SKM-1 treated with dmso at 0.1 percent for 144 hours (cell line): ENCODE results near the gene SERPINB1.
"Not testable (repeated sequence)": the region's sequence is repeated elsewhere in the genome, so short reads cannot be mapped to it uniquely, and the experiment has no call there.

Source experiments
- DNase-seq: peaks from one replicate; lab custom pipeline; 2025; ENCODE audit not compliant: unreplicated experiment; lab: John Stamatoyannopoulos, UW

SERPINB1 gene

DNA sequence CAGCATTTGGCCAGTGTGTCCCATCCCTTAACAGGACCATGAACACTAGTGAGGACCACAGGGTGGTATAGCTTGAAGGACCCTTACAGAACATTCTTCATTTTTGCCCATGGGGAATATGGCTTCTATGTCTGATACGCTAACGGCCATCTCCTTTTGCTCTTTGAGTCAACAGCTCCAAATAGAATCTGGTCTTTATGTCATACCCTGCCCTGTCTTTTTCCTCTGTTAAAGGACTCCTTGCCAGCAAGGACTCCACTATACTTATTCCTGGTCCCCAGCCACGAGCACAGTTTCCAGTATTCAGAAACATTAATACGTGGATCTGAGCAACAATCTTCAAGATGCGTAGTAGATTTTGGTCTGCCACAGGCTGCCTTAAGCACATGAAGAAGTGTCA is 22.5 kb downstream of the SERPINB1 start:
- DNase-seq: no peak

- no peak for DNase-seq
These were observed 23.1 kb downstream of the SERPINB1 start for GRCh38 chr6:2818593-2818992.

DNA sequence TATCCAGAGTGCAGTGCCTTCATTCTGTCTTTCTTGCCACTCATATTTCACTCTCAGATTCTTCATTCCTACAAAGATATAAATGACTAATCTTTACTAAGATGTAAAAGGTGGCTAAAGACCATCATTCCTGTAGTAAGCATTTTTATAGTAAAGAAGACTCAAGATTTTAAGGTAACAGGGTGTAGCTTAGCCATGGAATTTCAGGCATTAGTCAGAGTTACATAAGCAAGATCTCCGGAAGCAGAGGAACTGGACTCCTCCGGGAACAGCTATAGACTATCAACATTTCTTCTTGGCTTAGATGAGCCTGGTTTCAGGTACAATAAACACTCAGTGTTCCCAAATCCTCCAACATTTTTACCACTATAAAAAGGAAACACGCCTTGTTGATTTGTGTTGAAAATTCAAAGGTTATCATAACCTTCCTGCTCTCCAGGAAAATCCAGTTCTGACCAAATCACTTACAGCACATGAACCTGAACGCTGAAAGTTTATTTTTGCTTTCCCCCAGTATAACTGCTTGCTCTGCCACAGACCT is 23.7 kb downstream of the SERPINB1 start:
- no peak for DNase-seq

- DNase-seq: no peak
These were observed 25.5 kb downstream of the SERPINB1 start for GRCh38 chr6:2816158-2816557.

DNA sequence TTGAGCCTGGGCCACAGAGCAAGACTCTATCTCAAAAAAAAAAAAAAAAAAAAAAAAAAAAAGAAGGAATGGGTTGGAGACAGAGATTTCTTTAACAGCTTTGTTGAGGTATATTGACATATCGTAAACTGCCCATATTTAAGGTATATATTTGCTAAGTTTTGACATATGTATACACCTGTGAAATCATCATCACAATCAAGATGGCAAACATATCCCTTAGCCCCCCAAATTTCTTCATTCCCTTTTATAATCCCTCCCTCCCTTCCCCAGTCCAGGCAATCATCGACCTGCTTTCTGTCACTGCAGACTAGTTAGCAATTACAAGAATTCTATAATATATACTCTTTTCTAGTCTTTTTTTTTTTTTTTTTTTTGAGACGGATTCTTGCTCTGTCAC is 29.0 kb downstream of the SERPINB1 start:
- DNase-seq: no peak

DNA sequence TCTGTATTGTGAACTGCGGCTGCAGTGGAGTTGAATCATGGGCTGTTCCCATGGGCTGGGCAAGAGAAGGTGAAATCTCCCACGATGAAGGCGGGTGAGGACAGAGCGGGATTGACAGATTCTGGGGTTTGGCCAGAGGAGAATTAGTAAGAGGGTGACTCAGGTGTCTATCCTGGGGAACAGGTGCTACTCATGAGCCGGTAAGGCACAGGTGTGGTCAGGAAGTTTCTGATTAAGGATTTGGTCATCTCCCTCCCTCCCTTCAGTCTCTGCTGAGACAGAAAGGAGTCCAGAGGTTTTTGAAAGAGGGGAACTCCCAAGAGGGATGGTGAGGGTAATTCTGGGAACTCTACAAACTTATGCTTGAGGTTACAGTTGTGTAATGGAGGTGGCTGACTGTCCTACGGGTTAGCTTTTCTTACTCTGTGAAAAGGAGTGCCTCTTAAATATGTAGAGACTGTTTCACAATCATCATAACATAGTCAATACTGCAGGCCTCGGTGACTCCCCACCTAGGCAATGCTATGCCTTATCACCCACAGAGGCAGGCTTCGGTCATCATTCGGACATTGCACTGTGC is 31.5 kb downstream of the SERPINB1 start:
- peak; percentile 57 for DNase-seq

- DNase-seq: no peak
These were observed 32.6 kb downstream of the SERPINB1 start for GRCh38 chr6:2809015-2809414.

DNA sequence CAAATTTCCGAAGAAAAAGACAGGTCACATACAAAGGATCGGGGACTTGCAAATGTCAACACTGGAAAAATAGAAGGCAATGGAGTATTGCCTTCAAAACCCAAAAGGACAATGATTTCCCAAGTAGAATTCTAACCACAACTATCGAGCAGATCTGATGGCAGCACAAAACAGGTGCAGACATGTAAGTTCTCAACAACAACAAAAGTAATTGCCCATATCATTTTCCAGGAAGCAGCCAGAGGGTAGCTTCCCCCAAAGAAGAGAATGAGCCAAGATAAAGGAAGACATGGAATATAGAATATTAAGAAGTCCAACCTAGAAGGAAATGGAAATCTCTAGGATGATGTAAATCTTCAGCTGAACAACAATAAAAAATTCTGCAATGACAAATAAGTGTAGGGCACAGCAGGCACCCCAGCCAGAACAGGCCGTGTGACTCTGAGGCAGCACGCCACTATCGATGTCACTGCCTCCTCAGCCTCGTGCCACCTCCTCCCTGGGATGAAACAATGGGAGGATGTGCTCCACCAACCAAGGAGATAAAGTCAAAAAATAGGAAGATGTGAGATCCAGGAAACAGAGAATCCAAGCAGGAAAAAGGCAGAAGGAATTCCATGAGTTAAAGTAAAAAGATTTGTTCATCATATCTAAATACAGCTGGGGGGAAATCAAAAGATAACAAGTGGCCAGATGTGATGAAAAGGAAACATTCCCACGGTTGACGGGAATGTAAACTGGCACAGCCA is 34.1 kb downstream of the SERPINB1 start:
- DNase-seq: no peak

- DNase-seq: no peak
These were observed 35.0 kb downstream of the SERPINB1 start for GRCh38 chr6:2806644-2807043.

- no peak for DNase-seq
These were observed 36.6 kb downstream of the SERPINB1 start for GRCh38 chr6:2805031-2805430.

DNA sequence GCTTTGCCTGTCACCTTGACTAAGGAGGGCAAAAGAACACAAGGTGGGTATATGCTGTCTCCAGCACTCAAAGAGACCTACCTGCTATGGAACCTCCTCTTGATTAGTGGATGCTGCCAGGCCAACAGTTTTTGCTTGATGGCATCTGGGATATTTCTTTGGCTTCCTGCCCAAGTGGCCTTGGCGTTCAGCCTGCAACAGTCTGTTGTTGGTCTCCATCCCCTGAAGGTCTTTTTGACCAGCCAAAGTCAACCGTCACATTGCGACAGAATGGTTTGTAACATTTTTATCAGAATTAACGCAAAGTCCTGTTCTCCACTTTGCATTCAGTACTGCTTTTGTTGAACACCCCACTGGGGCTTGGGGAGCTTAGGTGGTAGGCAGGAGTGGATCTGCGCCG is 37.1 kb downstream of the SERPINB1 start:
- DNase-seq: no peak

DNA sequence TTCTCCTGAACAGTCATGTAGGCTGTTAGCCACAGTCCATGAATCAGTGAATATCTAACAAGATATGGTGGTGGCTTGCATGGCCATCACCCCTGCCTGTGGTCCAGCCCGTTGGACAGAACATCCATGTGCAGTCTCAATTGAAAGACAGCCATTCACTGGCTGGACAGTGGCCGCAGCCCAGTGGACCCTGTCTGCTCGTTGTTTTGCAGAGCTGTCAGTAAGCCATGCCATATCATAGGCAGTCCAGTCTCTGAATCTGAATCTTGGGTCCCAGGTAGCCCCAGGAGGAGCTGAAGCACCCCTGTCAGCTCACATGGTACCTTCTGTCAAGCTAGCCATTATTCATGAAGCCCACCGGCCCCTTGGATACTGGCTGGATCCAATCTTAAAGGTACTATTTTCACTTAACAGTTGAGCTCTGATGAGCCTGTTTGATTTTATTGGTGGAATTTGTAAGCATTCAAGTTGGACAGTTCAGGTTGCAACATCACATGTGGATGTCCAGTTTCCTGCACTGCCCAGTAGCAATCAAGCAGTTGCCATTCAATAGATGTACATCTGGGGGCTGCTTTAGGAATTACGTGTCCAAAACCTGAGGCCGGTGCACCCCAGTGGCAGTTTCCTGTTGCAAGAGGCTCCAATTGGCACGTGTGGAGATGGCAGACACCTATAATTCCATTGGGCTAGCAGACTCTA is 37.8 kb downstream of the SERPINB1 start:
- DNase-seq: no peak

- no peak for DNase-seq
These were observed 39.1 kb downstream of the SERPINB1 start for GRCh38 chr6:2802521-2803060.

GRCh38 chr6:2801687-2802086 is 40.0 kb downstream of the SERPINB1 start:
- not testable (repeated sequence) for DNase-seq

GRCh38 chr6:2800552-2801316 is 40.9 kb downstream of the SERPINB1 start:
- no peak for DNase-seq

- DNase-seq: no peak
These were observed 41.6 kb downstream of the SERPINB1 start for GRCh38 chr6:2799936-2800527.

DNA sequence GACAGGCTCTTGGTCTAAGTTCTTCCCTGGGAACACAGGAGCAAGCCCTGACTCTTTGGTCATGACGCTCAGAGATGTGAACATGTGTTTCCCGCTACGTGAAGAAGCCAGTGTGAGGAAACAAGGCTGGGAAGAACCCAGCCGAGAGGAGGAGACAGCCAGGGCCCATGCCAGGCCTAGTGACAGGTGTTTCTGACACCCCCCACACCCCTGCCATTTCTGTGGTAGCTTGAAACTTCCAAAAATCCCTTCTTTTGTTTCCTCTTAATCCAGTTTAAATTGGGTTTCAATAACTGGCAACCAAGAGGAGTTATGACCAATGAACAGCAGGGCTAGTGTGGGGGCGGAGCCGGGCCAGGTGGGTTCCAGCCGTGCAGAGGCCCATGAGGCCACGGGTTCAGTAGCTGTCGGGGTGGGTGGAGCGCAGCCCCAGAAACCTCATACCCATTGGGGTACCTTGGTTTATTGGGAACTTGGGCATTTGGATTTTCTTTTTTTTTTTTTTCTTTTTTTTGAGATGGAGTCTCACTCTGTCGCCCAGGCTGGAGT is 43.0 kb downstream of the SERPINB1 start:
- DNase-seq: no peak

DNA sequence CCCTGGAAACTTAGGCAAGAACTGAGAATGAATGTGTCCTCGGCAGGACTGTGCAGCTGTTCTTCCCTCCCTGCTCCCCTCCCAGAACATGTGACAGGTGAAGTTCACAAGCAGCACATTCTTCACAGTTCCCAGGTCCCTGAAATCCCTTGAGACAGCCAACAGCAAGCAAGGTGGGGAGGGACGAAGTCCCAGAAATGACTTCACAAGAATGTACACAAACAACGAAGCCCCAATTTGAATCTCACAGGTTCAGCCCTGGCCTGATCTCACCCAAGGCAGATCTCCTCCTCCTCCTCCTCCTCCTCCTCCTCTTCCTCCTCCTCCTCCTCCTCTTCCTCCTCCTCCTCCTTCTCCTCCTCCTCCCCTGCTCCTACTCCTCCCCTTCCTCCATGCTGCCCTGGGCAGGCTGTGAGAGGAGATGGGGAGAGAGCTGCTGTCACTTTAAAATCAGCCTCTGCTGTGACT is 44.1 kb downstream of the SERPINB1 start:
- DNase-seq: no peak

DNA sequence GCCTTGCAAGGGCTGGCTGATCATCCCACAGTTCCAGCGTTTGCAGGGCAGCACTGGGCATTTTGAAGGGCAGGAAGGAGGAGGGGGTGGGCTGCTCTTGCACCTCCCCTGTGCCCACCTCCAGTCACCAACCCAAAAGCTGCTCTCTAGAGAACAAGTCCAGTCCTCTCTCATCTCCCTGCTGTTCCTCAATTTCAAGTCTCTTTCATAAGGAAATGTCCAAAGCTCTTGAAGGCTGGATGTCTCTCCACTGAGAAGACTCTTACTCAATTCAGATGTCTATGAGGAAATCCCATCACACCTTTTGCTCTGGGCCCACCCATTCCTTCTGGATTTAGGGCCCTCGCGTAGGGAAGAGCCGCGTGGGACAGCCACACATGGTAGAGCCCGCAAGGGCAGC is 44.8 kb downstream of the SERPINB1 start:
- DNase-seq: peak; percentile 37

- DNase-seq: peak; percentile 91
These were observed 45.7 kb downstream of the SERPINB1 start for GRCh38 chr6:2795956-2796355.
